Activated CD4-positive, alpha-beta T cell treated with anti-CD3 and anti-CD28 coated beads for 24 hours (primary cell): Measurements from ENCODE around the gene ZNF518A.

ENCODE experiments used
- DNase-seq, 2 donors: peaks; one replicate each; pipeline ENCODE4 v3.0.0-alpha.2; 2020; ENCODE audit warnings: low read depth in 2 of 2

ZNF518A gene, protein sequence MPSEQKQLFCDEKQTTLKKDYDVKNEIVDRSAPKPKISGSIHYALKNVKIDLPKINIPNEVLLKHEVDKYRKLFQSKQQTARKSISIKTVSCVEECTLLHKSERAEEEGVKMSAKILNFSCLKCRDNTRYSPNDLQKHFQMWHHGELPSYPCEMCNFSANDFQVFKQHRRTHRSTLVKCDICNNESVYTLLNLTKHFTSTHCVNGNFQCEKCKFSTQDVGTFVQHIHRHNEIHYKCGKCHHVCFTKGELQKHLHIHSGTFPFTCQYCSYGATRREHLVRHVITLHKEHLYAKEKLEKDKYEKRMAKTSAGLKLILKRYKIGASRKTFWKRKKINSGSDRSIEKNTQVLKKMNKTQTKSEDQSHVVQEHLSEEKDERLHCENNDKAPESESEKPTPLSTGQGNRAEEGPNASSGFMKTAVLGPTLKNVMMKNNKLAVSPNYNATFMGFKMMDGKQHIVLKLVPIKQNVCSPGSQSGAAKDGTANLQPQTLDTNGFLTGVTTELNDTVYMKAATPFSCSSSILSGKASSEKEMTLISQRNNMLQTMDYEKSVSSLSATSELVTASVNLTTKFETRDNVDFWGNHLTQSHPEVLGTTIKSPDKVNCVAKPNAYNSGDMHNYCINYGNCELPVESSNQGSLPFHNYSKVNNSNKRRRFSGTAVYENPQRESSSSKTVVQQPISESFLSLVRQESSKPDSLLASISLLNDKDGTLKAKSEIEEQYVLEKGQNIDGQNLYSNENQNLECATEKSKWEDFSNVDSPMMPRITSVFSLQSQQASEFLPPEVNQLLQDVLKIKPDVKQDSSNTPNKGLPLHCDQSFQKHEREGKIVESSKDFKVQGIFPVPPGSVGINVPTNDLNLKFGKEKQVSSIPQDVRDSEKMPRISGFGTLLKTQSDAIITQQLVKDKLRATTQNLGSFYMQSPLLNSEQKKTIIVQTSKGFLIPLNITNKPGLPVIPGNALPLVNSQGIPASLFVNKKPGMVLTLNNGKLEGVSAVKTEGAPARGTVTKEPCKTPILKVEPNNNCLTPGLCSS (N-terminal part only)

DNA sequence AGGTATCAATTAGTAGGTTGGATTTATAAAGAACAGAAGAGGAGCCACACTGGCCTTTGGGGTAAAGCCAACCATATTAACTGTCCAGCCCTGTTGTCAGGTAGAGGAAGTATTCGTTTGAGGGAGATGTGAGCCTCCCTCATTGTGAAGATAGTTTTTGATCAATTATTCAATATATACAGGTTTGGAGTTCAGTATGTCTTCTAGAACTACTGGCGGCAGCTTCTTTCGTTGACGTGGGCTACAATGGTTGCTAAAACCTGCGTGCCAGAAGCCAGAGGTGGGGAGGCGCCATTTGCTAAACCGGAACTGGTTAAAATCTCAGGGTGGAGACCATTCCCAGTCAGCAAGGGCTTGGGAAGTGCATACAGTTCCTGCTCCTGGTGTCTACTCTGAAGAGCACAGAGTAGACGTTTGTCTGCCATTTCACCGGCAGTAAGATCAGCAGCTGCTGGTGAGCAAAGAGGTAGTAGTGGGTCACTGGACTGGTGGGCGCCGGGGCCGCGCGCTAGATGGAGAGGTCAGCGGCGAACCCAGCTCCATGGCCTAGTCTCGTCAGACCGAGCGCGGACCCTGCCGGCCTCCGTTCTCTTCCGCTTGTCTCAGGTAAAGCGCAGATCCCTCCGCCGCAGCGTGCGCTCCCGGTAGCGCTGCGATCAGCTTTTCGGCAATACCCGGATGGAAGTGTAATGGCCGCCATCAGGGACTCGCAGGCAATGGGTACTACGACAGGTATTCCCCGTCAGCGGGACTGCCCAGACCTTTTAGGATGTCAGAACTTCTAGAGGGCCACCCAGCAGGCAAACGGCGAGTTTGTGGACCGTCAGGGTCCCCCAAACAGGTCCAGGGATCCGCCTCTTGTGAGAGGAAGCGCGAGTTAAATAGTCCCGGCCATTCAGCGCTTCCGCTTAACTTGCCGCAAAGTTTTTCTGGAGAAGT, at the start of gene ZNF518A:
TSS of gene ZNF518A (plus strand) at position 911 of the 939 bp plus-strand sequence. CDS start 26,026 bp downstream, outside the sequence.
- DNase-seq: peak; percentile 74 to 80

DNA sequence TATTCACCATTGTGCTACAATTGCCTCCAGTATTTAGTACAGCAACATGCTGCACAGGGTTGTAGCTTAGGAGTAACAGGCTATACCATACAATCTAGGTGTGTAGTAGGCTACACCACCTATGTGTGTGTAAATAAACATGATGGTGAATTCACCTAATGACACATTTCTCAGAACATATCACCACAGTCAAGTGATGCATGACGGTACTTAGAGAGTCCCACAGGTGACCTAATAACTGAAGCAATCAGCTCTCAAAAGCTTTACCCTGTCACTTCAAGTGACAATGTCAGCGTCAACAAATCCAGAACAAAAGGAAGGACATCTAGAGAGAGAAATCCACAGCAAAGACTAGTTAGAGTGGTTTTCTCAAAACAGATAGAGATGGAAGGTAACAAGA, 47.9 kb upstream of the ZNF518A start:
- no peak for DNase-seq

DNA sequence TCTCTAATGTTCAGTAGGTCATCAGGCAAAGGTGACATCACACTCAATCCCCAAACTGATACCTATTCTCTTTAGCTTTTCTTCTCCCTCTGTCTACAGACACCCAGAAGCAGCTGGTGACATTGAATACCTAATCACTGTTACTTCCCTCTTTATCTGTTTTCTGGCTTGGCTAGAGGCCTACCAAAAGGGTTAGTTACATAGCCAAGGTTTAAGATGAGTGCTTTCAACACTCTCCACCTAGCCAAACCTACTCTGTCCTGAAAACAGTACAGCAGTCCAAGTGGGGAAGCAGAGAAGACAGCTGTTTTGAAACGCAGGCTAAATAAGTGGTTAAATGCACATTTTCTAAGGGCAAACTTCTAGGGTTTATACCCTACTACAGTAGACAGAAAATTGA, 47.3 kb upstream of the ZNF518A start:
- DNase-seq: no peak

DNA sequence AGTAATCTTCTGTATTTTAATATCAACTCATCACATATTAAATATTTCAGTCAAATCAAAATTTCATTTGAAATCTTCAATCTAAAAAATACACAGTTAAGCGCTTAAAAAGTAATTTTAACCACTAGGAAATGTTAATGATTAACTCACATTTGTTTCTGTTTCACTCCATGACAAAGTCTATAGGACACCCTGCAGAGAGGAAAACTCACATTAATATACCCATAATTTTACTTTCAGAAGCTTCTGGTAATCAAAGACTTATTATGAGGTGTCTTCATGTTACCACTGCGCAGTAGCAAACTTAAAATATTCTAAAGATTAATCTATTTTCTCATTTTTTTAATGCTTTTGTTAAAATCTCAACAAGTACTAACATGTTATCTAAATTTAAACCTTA, 41.0 kb upstream of the ZNF518A start:
- no peak for DNase-seq

DNA sequence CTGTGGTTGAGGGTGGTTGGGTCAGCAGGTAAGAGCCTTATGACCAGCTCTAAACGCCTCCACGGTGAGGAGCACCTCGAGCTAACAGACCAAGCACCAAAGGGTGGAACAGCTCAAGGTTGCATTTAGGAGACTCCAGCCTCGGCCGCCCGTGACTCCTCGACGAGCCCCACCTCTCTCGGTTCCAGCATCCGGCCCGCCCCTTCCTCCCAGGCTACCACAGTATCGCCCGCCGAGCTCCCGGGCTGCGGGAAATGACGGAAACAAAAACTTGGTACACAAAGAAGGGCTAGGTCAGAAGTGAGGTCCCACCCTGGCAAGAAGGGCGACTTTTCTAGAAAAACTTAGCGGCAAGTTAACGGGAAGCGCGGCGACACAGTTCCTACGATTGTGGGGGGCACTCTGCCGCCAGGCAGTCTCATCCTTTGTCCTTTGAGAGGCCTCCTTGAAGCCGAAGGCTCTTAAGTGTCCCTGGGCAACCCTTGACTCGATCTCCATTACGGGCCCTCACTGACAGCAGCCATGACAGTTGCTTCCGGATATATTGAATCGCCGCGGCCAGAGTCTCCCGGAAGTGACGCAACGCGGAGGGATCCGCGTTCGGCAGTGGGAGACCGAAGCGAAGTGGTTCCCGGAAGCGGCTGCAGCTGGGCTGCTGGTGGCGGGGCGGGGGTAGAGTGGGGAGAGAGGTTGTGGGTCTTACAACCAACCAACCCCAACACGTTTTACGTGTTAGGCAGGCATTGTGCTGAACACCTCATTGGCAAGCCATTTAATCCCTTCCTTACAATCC, 40.2 kb upstream of the ZNF518A start:
- DNase-seq: peak; percentile 81 to 83

DNA sequence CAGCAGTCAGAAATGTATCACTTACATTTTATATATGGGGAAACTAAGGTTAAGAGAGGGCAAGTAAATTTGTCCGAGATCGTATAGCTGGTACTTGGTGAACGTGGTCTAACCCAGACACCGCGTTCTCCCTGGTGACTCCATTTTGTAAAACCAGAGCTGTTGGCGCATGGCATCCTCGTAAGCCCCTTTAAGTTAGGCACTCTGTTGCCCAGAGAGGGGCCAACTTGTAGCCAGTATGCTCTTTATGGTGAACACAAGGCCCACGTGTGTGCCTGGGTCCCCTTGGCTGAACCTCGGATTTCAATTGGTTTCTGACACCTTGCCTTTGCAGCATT, 39.7 kb upstream of the ZNF518A start:
- DNase-seq: peak in 1 of 2 donors; percentile 3

DNA sequence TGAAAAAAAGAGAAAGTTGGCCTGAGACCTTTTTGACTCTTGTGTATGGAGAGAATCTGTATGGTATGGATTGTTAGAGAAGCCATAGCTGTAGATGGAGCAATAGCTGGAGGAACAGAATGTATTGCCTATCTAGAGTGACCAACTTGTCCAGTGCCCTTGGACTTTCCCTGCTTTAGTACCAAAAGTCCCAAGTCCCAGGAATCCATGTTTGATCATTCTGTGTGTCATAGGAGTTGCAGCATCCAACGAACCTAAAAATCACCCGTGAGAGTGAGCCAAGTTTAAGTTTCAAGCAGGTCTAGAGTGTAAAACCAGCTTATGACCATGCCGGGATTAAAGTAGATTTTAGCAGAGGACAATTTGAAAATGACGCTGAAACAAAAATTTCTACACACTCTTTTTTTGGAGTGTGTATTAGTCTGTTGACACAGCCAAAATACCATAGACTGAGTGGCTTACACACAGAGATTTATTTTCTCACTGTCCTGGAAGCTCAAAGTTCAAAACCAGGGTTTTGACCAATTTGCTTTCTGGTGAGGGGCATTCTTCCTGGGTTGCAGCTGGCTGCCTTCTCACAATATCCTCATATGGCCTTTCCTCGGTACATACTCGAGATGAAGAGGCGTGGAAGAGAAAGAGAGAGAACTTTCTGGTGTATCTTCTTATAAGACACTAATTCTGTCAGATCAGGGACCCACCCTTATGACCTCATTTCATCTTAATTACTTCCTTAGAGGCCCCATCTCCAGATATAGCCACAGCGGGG, 36.9 kb upstream of the ZNF518A start:
- no peak for DNase-seq

DNA sequence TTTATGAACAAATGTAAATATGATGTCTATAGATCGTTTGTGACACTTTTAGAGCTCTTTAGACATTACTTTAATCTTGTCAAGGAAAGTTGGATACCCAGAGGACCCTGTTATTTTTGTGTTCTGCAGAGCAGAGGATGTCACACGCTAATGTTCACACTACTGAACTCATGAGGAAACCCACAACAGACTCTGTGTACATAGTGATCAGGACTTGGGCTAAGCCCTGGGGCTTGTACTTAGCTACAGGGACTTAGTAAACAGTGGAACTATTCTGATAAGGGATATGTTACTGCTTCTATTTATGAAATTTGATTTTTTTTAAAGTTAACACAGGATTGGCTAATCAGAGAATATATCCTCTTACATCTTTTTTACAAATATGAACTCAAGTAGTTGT, 36.1 kb upstream of the ZNF518A start:
- DNase-seq: no peak

DNA sequence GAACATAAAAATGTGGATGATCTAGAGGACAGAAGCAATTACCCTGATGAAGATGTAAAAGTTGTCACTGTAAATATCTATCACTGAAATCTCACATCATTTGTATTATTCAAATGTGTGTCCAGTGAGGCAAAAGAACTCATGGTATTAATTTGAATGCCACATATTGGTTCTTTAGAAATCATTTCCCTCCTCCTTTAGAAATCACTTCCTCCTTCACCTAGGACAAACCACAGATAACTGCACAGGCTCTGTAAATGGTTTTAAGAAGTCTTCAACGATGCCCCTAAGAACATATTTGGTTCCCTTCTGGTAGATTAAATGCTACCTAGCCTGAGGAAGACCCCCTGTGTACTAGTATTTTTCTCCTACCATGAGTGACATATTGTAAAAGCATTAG, 33.1 kb upstream of the ZNF518A start:
- DNase-seq: no peak

DNA sequence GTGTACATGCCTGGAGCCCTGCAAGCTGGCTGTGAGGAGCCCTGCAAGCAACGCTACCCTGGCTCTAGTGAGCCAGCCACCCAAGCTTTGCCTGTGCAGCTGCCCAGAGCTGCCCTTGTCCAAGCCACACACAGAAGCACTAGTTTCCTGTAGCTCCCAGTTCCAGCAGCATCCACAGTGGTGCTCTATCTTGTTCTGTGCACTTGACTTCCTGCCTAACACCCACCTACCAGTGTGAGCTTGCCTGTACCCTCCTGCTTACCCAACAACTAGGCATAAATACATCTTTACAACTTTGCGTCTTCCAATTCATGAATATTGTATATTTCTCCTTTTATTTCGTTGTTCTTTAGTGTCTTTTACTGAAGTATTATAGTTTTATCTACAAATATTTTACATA, 32.2 kb upstream of the ZNF518A start:
- no peak for DNase-seq

DNA sequence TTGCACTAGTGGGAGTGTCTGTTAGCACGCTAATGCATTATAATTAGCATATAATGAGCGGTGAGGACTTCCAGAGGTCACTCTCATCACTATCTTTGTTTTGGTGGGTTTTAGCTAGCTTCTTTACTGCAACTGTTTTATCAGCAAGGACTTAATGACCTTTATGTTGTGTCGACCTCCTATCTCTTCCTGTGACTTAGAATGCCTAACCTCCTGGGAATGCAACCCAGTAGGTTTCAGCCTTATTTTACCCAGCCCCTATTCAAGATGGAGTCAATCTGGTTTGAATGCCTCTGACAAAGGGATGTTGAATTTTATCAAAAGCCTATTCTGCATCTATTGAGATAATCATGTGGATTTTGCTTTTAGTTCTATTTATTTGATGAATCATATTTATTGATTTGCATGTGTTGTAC, 22.5 kb upstream of the ZNF518A start:
- DNase-seq: no peak

DNA sequence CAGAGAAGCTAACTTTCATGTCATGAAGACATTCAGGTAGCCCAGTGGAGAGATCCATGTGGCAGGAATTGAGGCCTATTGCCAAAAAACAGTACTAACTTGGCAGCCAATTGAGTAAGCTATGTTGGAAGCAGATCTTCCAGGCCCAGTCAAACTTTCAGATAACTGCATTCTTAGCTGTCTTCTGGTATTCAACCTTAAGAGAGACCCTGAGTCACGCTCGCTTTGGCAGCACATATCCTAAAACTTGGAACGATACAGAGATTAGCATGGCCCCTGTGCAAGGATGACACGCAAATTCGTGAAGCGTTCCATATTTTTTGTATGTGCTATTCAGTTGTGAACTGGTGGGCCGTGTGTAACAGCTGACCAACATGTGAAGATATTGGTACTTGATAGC, 17.6 kb upstream of the ZNF518A start:
- DNase-seq: no peak

DNA sequence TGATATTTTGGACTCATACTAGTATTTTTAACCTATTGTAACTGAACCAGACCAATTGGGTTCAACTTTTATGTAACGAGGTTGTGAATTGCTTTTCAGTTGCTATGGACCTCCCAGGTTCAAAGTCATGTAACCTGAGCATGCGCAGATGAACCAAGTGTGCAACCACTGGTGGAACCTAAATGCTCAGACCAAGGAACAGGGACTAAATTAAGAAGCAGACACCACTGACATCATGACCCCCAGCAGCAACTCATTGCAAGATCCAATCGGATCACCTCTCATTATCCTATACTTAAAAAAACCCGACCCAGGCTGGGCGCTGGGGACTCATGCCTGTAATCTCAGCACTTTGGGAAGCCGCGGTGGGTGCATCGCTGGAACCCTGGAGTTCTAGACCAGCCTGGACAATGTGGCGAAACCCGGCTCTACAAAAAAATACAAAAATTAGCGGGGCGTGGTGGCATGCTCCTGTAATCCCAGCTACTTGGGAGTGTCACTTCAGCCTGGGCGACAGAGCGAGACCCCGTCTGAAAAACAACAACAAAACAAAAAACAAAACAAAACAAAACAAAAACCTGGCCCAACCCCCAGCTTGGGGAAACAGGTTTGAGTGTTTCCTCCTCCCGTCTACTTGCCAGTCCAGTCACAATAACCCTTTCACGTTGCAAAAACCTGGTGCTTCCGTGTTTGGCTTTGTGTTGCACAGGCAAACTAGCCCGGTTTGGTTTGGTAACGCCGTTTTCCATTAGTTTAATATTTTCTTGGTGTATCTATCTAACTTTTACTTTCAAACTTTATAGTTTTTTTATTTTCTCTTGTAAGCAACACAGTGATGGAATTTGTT, 11.3 kb upstream of the ZNF518A start:
- no peak for DNase-seq

DNA sequence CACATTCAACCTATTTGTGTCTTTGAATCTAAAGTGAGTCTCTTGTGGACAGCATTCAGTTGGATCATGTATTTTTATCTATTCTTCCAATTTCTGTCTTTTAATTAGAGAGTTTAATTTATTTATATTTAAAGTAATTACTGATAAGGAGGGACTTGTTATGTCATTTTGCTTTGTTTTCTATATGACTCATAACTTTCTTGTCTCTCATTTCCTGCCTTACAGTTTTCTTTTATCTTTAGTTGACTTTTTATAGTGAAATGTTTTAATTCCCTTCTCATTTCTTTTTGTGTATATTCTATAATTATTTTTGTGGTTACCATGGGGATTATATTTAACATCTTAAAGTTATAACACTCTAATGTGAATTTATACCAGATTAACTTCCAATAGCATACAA, 7.3 kb upstream of the ZNF518A start:
- no peak for DNase-seq

DNA sequence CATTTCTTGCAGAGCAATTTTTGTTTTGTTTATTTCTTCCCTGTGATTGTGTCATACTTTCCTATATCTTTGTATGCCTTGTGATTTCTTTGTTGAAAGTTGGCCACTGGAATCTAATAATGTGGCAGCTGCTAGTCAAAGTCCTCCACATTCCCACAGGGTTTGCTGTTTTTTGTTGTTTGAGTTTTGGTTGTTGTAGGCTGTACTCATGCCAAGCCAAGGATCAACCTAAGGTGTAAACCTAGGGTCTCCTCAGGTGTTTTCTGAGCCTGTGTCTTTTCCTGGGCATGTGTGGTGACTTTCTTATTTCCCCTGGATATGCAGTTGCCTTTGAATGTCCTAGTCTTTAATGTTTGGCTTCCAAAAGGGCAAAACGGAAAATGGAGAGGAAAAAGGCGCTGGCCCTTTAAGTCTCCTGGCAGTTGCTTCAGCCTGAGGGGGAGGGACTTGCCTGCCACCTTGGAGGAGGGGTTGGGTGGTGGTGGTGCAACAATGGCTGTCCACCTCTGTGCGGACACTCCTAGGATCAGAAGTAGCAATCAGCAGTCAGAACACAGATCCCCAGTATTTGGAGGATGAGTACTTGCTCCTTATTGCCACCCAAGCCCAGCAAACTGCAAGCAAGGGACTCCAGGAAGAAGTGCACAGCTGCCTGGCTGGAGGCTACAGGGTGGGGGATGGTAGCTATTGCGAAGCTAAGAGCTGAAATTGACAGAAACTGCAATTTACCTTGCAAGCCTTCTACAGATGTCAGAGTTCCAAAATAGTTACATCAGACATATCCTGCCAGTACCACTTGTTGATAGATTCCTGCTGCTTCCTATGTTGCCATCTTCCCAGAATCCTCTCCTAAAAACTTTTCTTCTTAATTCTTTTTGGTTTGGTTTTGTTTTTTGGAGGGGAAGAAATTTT, 5.6 kb upstream of the ZNF518A start:
- DNase-seq: no peak

DNA sequence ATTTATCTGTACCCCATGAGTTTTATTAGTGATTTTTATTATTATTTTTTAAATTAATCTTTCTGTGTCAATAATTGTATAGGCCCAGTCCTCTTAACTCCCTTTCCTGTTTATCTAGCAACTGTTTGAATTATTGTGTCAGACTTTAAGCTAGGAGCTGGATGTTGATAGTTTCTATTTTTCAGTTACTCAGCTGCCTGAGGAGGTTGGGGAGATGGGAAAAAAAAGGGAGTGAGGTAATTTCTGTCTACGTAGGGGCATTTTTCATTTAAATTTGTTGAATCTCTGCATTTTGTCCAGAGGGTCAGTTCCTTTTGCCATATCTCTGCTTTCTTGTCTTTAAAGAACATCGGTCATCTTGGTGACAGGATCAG, 5.0 kb upstream of the ZNF518A start:
- DNase-seq: no peak

DNA sequence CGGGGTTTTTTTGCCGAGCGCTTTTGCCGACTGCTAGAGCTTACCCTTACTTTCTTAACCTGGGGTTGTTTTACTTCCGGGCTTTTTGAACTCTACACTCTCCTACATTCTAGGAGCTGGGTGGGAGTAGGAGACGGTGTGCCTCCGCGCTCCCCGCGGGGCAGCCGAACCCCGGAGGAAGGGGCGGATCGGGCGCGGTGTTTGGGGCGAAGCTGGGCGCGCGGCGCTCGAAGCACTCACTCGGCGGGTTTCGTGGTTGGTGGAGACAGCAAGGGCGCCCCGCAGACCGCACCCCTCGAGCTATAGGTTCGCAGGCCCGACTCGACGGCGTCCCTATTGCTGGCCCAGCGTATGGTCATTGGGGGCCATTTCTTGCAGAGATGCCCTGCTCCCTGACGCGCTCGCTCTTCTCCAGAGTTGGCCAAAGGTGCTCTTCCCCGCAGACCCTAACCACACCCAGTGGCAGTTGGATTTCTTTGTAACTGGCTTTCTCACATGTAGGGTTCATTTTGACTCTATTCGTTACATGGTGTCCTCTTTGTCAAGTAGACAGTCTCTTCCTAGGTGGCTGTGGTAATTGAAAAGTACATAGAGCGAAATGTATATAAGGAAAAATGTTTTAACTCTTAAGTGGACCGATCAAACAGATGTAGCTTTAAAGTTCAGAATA, 364 bp downstream of the ZNF518A start:
- DNase-seq: peak; percentile 59 to 62
